HEK293 (cell line): Measurements from ENCODE around the gene THUMPD2.

Experiments
- CTCF ChIA-PET: fragments of 350-600 bp; formaldehyde crosslinking; extraction: SDS; loops from one replicate; lab custom pipeline; 2021; ENCODE audit warnings: antibody characterized with exemption; lab: Yijun Ruan, JAX
- POLR2A ChIA-PET: fragments of 300-600 bp; formaldehyde crosslinking; extraction: SDS; loops from one replicate; lab custom pipeline; 2020; ENCODE audit warnings: antibody characterized with exemption, inconsistent platforms; lab: Yijun Ruan, JAX
- H3K27ac ChIP-seq: fragments of 200-500 bp; sonication (Bioruptor generic); 2 replicates; pipeline ENCODE4 v1.5.1; 2014; ENCODE audit warnings: low read depth, low read length, control low read depth, inconsistent platforms; ENCODE audit errors: extremely low read depth
- H3K36me3 ChIP-seq, 2 experiments: fragments of 200-500 bp in 1 of 2; sonication (Bioruptor generic) in 1 of 2; 1 replicate in 1 of 2; 2 replicates in 1 of 2; pipeline ENCODE4 v1.5.1; 2014 to 2017; ENCODE audit warnings: inconsistent platforms in 2 of 2, low read length in 2 of 2; ENCODE audit not compliant: control insufficient read depth in 2 of 2, insufficient read depth in 1 of 2
- H3K4me1 ChIP-seq: fragments of 200-500 bp; sonication (Bioruptor generic); 2 replicates; pipeline ENCODE4 v1.5.1; 2014; ENCODE audit warnings: mild to moderate bottlenecking, low read length, inconsistent platforms; ENCODE audit not compliant: control insufficient read depth, insufficient read depth
- H3K4me3 ChIP-seq: 2 replicates; pipeline ENCODE4 v1.5.1; 2011; ENCODE audit warnings: low read depth, mild to moderate bottlenecking, control low read depth, low read length, moderate library complexity
- H3K9me3 ChIP-seq: fragments of 200-500 bp; sonication (Bioruptor generic); 2 replicates; pipeline ENCODE4 v1.5.1; 2014; ENCODE audit warnings: low read depth, low read length, inconsistent platforms; ENCODE audit not compliant: control insufficient read depth, insufficient read depth
- GLIS2 ChIP-seq: fragments of 450-650 bp; formaldehyde crosslinking; IDR thresholded peaks from 2 replicates; pipeline ENCODE4 v1.5.1; 2016; ENCODE audit warnings: missing biosample characterization, missing genetic modification characterization
- PRDM1 ChIP-seq: fragments of 450-650 bp; formaldehyde crosslinking; IDR thresholded peaks from 2 replicates; pipeline ENCODE4; 2016; ENCODE audit warnings: missing biosample characterization, missing genetic modification characterization
- SALL2 ChIP-seq: fragments of 450-650 bp; formaldehyde crosslinking; IDR thresholded peaks from 2 replicates; pipeline ENCODE4 v1.5.0; 2017; ENCODE audit warnings: missing biosample characterization, mild to moderate bottlenecking, missing genetic modification characterization, borderline replicate concordance
- SETDB1 ChIP-seq: IDR thresholded peaks from one replicate; pipeline ENCODE4 v1.6.1; 2017; ENCODE audit warnings: mild to moderate bottlenecking, low read length, moderate library complexity, mixed read lengths; ENCODE audit not compliant: insufficient read length
- ZBTB17 ChIP-seq: fragments of 450-650 bp; formaldehyde crosslinking; IDR thresholded peaks from 2 replicates; pipeline ENCODE4 v1.5.1; 2016; ENCODE audit warnings: missing biosample characterization, missing genetic modification characterization
- ZFP3 ChIP-seq: fragments of 450-650 bp; formaldehyde crosslinking; IDR thresholded peaks from 2 replicates; pipeline ENCODE4 v1.5.1; 2016; ENCODE audit warnings: low read depth, missing biosample characterization, missing genetic modification characterization
- ZNF223 ChIP-seq: fragments of 450-650 bp; formaldehyde crosslinking; IDR thresholded peaks from 2 replicates; pipeline ENCODE4 v1.5.1; 2016; ENCODE audit warnings: missing biosample characterization, missing genetic modification characterization
- ZNF335 ChIP-seq: fragments of 450-650 bp; formaldehyde crosslinking; conservative IDR thresholded peaks from 2 replicates; pipeline ENCODE4 v1.5.1; 2016; ENCODE audit warnings: missing biosample characterization, missing genetic modification characterization
- ZNF426 ChIP-seq: fragments of 450-650 bp; formaldehyde crosslinking; IDR thresholded peaks from 2 replicates; pipeline ENCODE4 v1.5.1; 2017; ENCODE audit warnings: missing biosample characterization, missing genetic modification characterization, mild to moderate bottlenecking, inconsistent platforms, moderate library complexity
- ZNF521 ChIP-seq: fragments of 450-650 bp; formaldehyde crosslinking; IDR thresholded peaks from 2 replicates; pipeline ENCODE4 v1.5.1; 2017; ENCODE audit warnings: missing biosample characterization, mild to moderate bottlenecking, missing genetic modification characterization
- ZNF624 ChIP-seq: fragments of 450-650 bp; formaldehyde crosslinking; IDR thresholded peaks from 2 replicates; pipeline ENCODE4 v1.5.1; 2017; ENCODE audit warnings: missing biosample characterization, missing genetic modification characterization
- ZNF677 ChIP-seq: fragments of 450-650 bp; IDR thresholded peaks from 2 replicates; pipeline ENCODE4 v1.5.0; 2018; ENCODE audit warnings: missing biosample characterization, mild to moderate bottlenecking, missing genetic modification characterization, moderate library complexity
- ZNF707 ChIP-seq: fragments of 450-650 bp; formaldehyde crosslinking; IDR thresholded peaks from 2 replicates; pipeline ENCODE4 v1.5.1; 2016; ENCODE audit warnings: missing biosample characterization, missing genetic modification characterization
- ZNF747 ChIP-seq: fragments of 450-650 bp; formaldehyde crosslinking; IDR thresholded peaks from 2 replicates; pipeline ENCODE4 v1.5.1; 2016; ENCODE audit warnings: missing biosample characterization, missing genetic modification characterization
- ZSCAN30 ChIP-seq: fragments of 450-650 bp; IDR thresholded peaks from 2 replicates; pipeline ENCODE4 v1.5.1; 2018; ENCODE audit warnings: missing biosample characterization, mild to moderate bottlenecking, missing genetic modification characterization, moderate library complexity
- TF ChIP-seq, protein P1 (sequence below): fragments of 450-650 bp; formaldehyde crosslinking; IDR thresholded peaks from 2 replicates; pipeline ENCODE4; 2016; ENCODE audit warnings: missing biosample characterization, missing genetic modification characterization
- TF ChIP-seq, protein P2 (sequence below): fragments of 450-650 bp; formaldehyde crosslinking; IDR thresholded peaks from 2 replicates; pipeline ENCODE4 v1.5.1; 2016; ENCODE audit warnings: missing biosample characterization, missing genetic modification characterization
- TF ChIP-seq, protein P3 (sequence below): fragments of 450-650 bp; IDR thresholded peaks from 2 replicates; pipeline ENCODE4 v1.5.1; 2018; ENCODE audit warnings: missing biosample characterization, missing genetic modification characterization
- TF ChIP-seq, protein P4 (sequence below): fragments of 450-650 bp; formaldehyde crosslinking; IDR thresholded peaks from 2 replicates; pipeline ENCODE4 v1.5.1; 2016; ENCODE audit warnings: missing biosample characterization, missing genetic modification characterization
- TF ChIP-seq, protein P5 (sequence below): fragments of 450-650 bp; formaldehyde crosslinking; IDR thresholded peaks from 2 replicates; pipeline ENCODE4 v1.5.1; 2016; ENCODE audit warnings: missing biosample characterization, missing genetic modification characterization, borderline replicate concordance
- TF ChIP-seq, protein P6 (sequence below): fragments of 450-650 bp; formaldehyde crosslinking; IDR thresholded peaks from 2 replicates; pipeline ENCODE4 v1.5.1; 2016; ENCODE audit warnings: missing biosample characterization, missing genetic modification characterization

THUMPD2 gene

GRCh38 chr2:39706312-39706711 lies 72.7 kb downstream of the THUMPD2 start:
- ChIA-PET POLR2A (no interaction called here), CTCF (interaction anchor here (0.6 kb wide), 1 partner anchor 213 kb away, joined by 4 read pairs; no protein-coding TSS in a partner anchor)
- H3K36me3 ChIP-seq: no peaks in the 10 kb centered on the region
- no peaks in the 10 kb centered on the region; the same call in 1 of the 2 replicates for H3K9me3 ChIP-seq
- no peak overlapping the region for H3K4me3 ChIP-seq
- no peaks in the 10 kb centered on the region for H3K4me1 ChIP-seq
- no peak overlapping the region for H3K27ac ChIP-seq
- no peak for TF ChIP-seq SETDB1
- TF ChIP-seq ZNF426 (tag by site-specific recombination): no peak
- TF ChIP-seq, protein P1, sequence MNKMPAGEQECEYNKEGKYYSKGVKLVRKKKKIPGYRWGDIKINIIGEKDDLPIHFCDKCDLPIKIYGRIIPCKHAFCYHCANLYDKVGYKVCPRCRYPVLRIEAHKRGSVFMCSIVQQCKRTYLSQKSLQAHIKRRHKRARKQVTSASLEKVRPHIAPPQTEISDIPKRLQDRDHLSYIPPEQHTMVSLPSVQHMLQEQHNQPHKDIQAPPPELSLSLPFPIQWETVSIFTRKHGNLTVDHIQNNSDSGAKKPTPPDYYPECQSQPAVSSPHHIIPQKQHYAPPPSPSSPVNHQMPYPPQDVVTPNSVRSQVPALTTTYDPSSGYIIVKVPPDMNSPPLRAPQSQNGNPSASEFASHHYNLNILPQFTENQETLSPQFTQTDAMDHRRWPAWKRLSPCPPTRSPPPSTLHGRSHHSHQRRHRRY: no peak
- no peak for TF ChIP-seq ZNF677 (tag by site-specific recombination)

DNA sequence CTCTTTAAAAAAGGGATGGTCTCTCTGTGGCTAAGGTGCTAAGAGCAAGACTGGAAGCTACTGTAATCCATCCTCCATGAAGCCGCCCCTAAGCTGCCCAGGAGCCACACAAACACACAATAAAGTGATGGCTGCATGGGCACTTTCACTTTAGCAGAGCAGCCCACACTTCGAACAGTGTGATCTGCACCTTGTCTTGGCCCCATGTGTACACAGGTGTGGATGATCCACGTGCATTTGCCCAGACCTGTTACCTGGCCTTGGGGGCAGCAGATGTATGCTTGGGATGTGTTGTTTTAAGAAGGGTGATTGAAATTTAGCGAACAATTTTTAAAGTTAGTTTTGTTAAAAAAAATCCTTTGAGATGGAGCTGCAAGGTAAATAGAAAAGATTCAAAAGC lies 73.4 kb downstream of the THUMPD2 start:
- POLR2A ChIA-PET: no interaction called here
- TF ChIP-seq, protein P2, sequence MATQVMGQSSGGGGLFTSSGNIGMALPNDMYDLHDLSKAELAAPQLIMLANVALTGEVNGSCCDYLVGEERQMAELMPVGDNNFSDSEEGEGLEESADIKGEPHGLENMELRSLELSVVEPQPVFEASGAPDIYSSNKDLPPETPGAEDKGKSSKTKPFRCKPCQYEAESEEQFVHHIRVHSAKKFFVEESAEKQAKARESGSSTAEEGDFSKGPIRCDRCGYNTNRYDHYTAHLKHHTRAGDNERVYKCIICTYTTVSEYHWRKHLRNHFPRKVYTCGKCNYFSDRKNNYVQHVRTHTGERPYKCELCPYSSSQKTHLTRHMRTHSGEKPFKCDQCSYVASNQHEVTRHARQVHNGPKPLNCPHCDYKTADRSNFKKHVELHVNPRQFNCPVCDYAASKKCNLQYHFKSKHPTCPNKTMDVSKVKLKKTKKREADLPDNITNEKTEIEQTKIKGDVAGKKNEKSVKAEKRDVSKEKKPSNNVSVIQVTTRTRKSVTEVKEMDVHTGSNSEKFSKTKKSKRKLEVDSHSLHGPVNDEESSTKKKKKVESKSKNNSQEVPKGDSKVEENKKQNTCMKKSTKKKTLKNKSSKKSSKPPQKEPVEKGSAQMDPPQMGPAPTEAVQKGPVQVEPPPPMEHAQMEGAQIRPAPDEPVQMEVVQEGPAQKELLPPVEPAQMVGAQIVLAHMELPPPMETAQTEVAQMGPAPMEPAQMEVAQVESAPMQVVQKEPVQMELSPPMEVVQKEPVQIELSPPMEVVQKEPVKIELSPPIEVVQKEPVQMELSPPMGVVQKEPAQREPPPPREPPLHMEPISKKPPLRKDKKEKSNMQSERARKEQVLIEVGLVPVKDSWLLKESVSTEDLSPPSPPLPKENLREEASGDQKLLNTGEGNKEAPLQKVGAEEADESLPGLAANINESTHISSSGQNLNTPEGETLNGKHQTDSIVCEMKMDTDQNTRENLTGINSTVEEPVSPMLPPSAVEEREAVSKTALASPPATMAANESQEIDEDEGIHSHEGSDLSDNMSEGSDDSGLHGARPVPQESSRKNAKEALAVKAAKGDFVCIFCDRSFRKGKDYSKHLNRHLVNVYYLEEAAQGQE (tag by site-specific recombination): no peak
- TF ChIP-seq GLIS2: no peak
- TF ChIP-seq ZFP3: no peak
- TF ChIP-seq PRDM1: no peak
- no peak for TF ChIP-seq ZNF223 (tag by site-specific recombination)
- TF ChIP-seq, all 188 proteins: peak for 0
- Histone ChIP-seq H3K27ac (no peak overlapping the region), H3K9me3 (no peaks in the 10 kb centered on the region; the same call in 1 of the 2 replicates), H3K36me3 (no peaks in the 10 kb centered on the region), H3K4me1 (no peaks in the 10 kb centered on the region), H3K4me3 (no peak overlapping the region)
- CTCF ChIA-PET: no interaction called here

GRCh38 chr2:39704540-39704939 lies 74.5 kb downstream of the THUMPD2 start:
- CTCF ChIA-PET: interaction anchor here (0.9 to 1.0 kb wide), 2 partner anchors 26 kb away, joined by 3 read pairs; no protein-coding TSS in a partner anchor
- H3K36me3 ChIP-seq: no peaks in the 10 kb centered on the region
- POLR2A ChIA-PET: no interaction called here
- no peak for TF ChIP-seq ZSCAN30 (tag by site-specific recombination)
- no peak for TF ChIP-seq ZNF335
- no peak for TF ChIP-seq ZNF707 (tag by site-specific recombination)
- no peak for TF ChIP-seq ZNF521
- no peak for TF ChIP-seq SALL2
- TF ChIP-seq, protein P3, sequence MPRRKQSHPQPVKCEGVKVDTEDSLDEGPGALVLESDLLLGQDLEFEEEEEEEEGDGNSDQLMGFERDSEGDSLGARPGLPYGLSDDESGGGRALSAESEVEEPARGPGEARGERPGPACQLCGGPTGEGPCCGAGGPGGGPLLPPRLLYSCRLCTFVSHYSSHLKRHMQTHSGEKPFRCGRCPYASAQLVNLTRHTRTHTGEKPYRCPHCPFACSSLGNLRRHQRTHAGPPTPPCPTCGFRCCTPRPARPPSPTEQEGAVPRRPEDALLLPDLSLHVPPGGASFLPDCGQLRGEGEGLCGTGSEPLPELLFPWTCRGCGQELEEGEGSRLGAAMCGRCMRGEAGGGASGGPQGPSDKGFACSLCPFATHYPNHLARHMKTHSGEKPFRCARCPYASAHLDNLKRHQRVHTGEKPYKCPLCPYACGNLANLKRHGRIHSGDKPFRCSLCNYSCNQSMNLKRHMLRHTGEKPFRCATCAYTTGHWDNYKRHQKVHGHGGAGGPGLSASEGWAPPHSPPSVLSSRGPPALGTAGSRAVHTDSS (tag by site-specific recombination): no peak
- TF ChIP-seq ZNF747 (tag by site-specific recombination): no peak
- TF ChIP-seq, protein P4, sequence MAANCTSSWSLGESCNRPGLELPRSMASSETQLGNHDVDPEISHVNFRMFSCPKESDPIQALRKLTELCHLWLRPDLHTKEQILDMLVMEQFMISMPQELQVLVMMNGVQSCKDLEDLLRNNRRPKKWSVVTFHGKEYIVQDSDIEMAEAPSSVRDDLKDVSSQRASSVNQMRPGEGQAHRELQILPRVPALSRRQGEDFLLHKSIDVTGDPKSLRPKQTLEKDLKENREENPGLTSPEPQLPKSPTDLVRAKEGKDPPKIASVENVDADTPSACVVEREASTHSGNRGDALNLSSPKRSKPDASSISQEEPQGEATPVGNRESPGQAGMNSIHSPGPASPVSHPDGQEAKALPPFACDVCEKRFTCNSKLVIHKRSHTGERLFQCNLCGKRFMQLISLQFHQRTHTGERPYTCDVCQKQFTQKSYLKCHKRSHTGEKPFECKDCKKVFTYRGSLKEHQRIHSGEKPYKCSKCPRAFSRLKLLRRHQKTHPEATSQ (tag by site-specific recombination): no peak
- TF ChIP-seq, protein P5, sequence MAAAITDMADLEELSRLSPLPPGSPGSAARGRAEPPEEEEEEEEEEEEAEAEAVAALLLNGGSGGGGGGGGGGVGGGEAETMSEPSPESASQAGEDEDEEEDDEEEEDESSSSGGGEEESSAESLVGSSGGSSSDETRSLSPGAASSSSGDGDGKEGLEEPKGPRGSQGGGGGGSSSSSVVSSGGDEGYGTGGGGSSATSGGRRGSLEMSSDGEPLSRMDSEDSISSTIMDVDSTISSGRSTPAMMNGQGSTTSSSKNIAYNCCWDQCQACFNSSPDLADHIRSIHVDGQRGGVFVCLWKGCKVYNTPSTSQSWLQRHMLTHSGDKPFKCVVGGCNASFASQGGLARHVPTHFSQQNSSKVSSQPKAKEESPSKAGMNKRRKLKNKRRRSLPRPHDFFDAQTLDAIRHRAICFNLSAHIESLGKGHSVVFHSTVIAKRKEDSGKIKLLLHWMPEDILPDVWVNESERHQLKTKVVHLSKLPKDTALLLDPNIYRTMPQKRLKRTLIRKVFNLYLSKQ: no peak
- no peak for TF ChIP-seq ZNF624
- no peak for TF ChIP-seq ZBTB17 (tag by site-specific recombination)
- TF ChIP-seq, protein P6, sequence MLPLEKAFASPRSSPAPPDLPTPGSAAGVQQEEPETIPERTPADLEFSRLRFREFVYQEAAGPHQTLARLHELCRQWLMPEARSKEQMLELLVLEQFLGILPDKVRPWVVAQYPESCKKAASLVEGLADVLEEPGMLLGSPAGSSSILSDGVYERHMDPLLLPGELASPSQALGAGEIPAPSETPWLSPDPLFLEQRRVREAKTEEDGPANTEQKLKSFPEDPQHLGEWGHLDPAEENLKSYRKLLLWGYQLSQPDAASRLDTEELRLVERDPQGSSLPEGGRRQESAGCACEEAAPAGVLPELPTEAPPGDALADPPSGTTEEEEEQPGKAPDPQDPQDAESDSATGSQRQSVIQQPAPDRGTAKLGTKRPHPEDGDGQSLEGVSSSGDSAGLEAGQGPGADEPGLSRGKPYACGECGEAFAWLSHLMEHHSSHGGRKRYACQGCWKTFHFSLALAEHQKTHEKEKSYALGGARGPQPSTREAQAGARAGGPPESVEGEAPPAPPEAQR (tag by site-specific recombination): no peak

More at GRCh38 chr2:39704540-39704939, 74.5 kb downstream of the THUMPD2 start:
- H3K9me3 ChIP-seq: no peaks in the 10 kb centered on the region; the same call in 1 of the 2 replicates
- H3K4me1 ChIP-seq: no peaks in the 10 kb centered on the region
- no peak overlapping the region for H3K4me3 ChIP-seq
- no peak overlapping the region for H3K27ac ChIP-seq
